Activated gamma-delta T cell treated with anti-CD3 and anti-CD28 coated beads, Interleukin-2, amount 50 U/mL, for 16 hours (primary cell): ENCODE measurements around the gene PRKCQ.
A peak's percentile ranks its signal among the peaks of the same experiment; 100 is the strongest.

Experiments used
- DNase-seq: peaks from one replicate; pipeline ENCODE4 v3.0.0-alpha.2; 2020; ENCODE audit warnings: low read depth

The PRKCQ gene

GRCh38 chr10:6520138-6520537 is 59.9 kb downstream of the PRKCQ start:
- DNase-seq: no peak

- DNase-seq: no peak
Observed at GRCh38 chr10:6518791-6519429, 61.2 kb downstream of the PRKCQ start.

GRCh38 chr10:6516929-6517284 is 63.2 kb downstream of the PRKCQ start:
- DNase-seq: no peak

GRCh38 chr10:6516281-6516928 is 63.7 kb downstream of the PRKCQ start:
- no peak for DNase-seq

- no peak for DNase-seq
Observed at GRCh38 chr10:6514844-6515780, 65.0 kb downstream of the PRKCQ start.

- DNase-seq: no peak
Observed at GRCh38 chr10:6514180-6514579, 65.9 kb downstream of the PRKCQ start.

- DNase-seq: no peak
Observed at GRCh38 chr10:6513476-6513875, 66.6 kb downstream of the PRKCQ start.

- no peak for DNase-seq
Observed at GRCh38 chr10:6512182-6512581, 67.9 kb downstream of the PRKCQ start.

- no peak for DNase-seq
Observed at GRCh38 chr10:6511347-6511746, 68.7 kb downstream of the PRKCQ start.

- no peak for DNase-seq
Observed at GRCh38 chr10:6507311-6507710, 72.8 kb downstream of the PRKCQ start.

GRCh38 chr10:6505300-6505699 is 74.8 kb downstream of the PRKCQ start:
- no peak for DNase-seq

GRCh38 chr10:6504296-6504695 is 75.8 kb downstream of the PRKCQ start:
- no peak for DNase-seq

- no peak for DNase-seq
Observed at GRCh38 chr10:6503171-6503570, 76.9 kb downstream of the PRKCQ start.

GRCh38 chr10:6501931-6502330 is 78.1 kb downstream of the PRKCQ start:
- DNase-seq: no peak

GRCh38 chr10:6499974-6500373 is 80.1 kb downstream of the PRKCQ start:
- DNase-seq: no peak

- DNase-seq: peak; percentile 22
Observed at GRCh38 chr10:6498771-6499170, 81.3 kb downstream of the PRKCQ start.

- DNase-seq: no peak
Observed at GRCh38 chr10:6497620-6498019, 82.5 kb downstream of the PRKCQ start.

GRCh38 chr10:6494936-6495592 is 85.0 kb downstream of the PRKCQ start:
- DNase-seq: no peak

GRCh38 chr10:6494442-6494819 is 85.6 kb downstream of the PRKCQ start:
- DNase-seq: no peak

- DNase-seq: no peak
Observed at GRCh38 chr10:6493521-6494441, 86.3 kb downstream of the PRKCQ start.

GRCh38 chr10:6492896-6493295 is 87.2 kb downstream of the PRKCQ start:
- no peak for DNase-seq
